HG03354 (cell line): ENCODE measurements around the gene TRIM68.
A peak's percentile ranks its signal among the peaks of the same experiment; 100 is the strongest.

Experiments used
- ATAC-seq: cut with Tn5 transposase; IDR thresholded peaks from one replicate; pipeline ENCODE4 v1.9.1; 2021; ENCODE audit warnings: mild to moderate bottlenecking; ENCODE audit not compliant: unreplicated experiment, poor library complexity, severe bottlenecking

The TRIM68 gene, protein sequence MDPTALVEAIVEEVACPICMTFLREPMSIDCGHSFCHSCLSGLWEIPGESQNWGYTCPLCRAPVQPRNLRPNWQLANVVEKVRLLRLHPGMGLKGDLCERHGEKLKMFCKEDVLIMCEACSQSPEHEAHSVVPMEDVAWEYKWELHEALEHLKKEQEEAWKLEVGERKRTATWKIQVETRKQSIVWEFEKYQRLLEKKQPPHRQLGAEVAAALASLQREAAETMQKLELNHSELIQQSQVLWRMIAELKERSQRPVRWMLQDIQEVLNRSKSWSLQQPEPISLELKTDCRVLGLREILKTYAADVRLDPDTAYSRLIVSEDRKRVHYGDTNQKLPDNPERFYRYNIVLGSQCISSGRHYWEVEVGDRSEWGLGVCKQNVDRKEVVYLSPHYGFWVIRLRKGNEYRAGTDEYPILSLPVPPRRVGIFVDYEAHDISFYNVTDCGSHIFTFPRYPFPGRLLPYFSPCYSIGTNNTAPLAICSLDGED

DNA sequence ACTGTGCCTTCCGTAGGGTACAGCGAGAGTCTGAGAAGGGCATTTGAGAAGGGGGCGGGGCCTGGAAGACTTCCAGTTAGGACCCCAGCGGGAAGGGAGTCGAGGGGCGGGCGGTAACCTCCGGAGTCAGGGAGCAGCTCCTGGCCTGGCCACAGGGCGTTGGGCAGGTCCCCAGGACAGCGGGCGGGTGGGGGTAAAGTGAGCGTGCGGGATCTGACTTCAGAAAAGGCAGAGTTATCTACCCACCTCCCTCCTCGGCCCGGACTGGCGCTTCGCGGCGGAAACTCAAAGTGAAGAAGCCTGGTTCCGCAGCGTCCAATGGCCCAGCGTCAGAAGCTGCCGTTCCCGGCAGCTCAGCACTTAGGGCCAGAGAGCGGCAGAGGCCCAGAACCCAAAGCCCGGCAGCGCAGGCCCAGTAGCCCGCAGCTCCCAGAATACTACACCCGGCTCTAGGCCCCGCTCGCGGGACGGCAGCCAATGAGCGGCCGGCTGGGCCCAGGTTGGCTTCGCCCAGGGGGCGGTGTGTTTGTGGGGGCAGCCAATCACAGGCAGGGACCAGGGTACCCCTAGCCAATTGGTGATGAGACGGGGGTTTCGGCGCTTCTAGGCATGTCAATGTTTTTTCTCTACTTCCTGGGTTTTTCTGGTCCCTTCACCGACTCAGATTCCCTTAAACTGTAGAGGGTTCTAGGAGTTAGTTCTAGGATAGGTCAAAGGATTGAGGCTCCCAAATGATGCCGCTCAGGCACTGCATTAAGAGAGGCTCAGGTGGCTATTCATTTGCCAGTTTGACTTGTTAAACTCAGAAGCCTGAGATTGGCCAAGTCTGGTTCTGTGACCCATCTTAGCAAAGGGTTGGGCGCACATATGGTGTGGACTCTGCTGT, at the start of gene TRIM68:
Gene TRIM68, minus strand, starts transcription at position 451 of the 886 bp plus-strand sequence. CDS start 2,727 bp downstream, outside the sequence.
- peak; percentile 100 for ATAC-seq

DNA sequence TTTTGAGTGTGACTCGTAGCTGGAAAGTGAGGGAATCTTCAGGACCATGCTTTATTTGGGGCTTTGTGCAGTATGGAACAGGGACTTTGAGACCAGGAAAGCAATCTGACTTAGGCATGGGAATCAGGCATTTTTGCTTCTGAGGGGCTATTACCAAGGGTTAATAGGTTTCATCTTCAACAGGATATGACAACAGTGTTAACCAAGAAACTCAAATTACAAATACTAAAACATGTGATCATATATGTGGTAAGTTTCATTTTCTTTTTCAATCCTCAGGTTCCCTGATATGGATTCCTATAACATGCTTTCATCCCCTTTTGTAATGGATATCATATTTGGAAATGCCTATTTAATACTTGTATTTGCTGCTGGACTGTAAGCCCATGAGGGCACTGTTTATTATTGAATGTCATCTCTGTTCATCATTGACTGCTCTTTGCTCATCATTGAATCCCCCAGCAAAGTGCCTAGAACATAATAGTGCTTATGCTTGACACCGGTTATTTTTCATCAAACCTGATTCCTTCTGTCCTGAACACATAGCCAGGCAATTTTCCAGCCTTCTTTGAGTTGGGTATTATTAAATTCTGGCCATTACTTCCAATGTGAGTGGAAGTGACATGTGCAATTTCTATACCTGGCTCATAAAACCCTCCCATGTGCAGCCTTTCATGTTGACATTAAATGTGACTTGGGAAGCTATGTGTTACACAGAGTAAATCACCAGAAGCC, 46.8 kb upstream of the TRIM68 start:
- peak; percentile 66 for ATAC-seq

DNA sequence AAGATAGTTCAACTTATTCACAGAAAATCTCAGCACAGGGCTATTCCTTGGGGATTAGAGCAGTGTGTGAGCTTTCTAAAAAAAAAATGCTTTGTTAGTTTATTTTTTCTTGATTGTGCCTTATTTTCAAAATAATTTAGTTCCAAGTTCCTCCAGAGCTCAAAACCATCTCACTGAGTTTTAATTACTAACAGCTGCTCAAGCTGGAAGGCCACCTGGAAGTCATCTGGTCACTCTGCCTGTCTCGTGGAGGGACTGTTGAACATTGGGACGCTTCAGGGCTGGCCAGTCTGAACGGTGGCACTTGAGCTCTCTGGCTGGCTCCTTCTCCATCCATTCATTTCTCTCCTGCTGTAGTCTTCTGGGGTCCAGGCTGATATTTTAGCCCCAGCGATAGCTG, 39.7 kb upstream of the TRIM68 start:
- no peak for ATAC-seq

DNA sequence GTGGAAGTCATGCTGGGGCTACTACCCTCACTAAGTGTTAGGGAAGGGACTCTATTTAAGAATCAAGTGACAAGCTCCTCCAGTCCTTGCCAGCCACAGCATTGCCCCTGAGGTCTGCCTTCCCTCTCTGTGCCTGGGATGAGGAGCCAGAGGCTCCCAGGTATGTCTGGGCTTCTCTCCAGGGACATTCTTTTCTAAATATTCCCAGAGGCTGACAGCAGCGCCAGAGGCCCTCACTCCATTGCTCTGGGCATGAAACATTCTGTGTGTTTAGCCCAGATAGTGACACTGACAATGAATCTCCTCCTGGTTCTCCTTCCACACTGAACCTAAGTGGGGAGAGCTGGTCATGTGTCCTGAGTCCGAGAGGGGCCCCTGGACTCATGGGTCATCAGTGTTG, 37.9 kb upstream of the TRIM68 start:
- no peak for ATAC-seq

DNA sequence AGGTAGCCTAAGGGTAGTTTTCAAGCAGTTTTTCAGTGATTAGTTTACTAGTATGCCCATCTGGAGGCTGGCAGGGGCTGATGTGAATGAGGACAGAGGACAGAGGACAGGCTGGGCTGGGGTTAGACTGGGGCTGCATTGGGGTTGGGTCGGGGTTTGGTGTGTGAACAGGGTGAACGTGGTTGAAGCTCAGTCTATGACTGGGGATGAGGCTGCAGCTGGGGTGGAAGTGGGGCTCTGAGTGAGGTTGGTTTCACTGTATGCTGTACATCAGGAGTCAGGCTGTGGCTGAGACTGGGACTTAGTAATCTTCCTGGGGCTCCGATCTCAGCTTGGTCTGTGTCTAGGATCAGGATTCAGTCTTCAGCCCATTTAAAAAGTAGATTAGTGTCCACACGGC, 36.2 kb upstream of the TRIM68 start:
- ATAC-seq: no peak

DNA sequence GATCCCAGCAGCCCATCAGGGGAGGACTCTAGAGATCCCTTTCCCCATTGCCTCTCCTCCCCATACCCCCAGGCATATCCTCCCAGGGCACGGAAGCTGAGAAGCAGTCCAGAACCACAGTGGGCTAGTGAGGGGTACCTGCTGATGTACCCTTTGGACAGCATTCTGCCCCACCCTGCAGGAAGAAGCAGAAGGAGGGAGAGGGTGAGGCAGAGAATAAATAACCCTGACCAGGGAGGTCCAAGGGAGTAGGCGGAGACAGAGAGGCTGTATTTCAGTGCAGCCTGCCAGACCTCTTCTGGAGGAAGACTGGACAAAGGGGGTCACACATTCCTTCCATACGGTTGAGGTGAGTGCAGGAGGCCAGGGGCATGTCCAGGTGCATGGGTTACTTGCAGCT, 35.7 kb upstream of the TRIM68 start, which contains the start of gene OR51E1:
Gene OR51E1, plus strand, starts transcription at position 301 of the 400 bp plus-strand sequence. CDS start 8,545 bp downstream, outside the sequence.
- no peak for ATAC-seq

DNA sequence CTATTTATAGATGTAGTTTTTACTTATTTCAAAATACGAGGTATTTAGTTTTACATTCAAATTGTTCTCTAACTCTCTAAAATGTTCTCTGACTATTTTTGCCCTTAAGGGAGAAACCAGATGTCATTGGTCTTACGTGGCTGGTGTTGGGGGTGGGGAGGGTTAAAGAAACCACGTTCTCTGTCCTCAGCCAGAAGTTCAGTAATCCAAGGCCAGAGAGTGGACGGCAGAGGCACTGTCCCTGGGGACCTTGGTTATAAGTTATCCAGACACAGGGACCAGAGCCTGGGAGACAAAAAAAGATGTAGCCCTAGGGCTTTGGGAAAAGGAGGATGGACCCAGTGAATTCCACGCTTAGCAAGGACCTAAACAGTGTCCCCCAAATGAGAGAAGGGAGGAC, 35.0 kb upstream of the TRIM68 start:
- no peak for ATAC-seq

DNA sequence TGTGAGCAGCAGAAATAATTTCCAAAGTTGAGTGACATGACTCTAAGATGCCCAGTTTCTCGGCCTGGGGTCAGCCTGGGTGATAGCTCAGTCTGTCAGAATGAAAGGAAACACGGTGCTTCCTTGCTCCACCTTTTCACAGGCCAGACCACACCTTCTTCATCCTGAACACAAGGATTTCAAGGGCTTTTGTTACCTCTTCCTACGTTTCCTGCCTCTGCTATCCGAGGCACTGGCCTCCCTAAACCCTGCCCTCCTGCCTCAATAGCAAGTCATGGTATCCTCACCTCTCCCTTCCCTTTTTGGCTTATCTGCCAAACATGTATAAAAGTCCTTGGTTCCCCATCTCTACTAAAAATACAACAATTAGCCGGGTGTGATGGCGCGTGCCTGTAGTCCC, 34.0 kb upstream of the TRIM68 start:
- ATAC-seq: no peak

DNA sequence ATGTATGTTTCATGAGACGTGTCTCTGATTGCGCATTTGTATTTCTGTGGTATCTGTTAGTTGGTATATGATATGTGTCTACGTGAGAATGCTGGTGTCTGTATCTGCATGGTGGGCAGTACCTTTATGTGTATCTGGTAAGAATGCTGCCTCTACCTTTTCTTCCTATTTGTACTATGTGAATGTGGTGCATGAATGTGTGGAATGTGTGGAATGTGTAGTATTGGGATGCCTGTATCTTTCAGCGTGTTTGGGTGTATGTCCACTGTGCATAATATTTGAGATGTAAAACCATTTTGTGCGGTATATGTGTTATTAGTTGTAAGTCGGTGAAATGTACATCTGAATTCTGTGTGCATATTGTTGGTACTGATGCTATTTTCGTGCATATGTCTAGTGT, 33.5 kb upstream of the TRIM68 start:
- ATAC-seq: no peak

DNA sequence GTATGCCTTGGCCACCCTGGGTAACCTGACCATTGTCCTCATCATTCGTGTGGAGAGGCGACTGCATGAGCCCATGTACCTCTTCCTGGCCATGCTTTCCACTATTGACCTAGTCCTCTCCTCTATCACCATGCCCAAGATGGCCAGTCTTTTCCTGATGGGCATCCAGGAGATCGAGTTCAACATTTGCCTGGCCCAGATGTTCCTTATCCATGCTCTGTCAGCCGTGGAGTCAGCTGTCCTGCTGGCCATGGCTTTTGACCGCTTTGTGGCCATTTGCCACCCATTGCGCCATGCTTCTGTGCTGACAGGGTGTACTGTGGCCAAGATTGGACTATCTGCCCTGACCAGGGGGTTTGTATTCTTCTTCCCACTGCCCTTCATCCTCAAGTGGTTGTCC, 31.9 kb upstream of the TRIM68 start:
- no peak for ATAC-seq

DNA sequence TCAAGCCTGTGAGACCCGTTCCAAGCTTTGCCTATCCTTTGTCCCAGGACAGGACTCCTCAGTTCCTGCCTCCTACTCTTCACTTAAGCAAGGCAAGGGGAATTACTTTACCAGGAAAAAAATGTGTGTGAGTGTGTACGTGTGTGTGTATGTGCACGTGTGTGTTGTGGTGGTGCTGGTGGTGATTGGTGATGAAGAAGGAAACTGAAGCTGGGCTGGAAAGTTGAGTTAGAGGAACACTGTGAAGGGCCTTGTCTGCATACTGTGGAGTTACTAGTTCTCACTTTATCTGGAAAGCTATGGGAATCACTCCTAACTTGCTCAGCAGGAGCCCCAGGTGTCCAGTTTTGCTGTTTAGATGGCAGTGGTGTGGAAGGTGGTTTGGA, 29.6 kb upstream of the TRIM68 start:
- ATAC-seq: no peak

DNA sequence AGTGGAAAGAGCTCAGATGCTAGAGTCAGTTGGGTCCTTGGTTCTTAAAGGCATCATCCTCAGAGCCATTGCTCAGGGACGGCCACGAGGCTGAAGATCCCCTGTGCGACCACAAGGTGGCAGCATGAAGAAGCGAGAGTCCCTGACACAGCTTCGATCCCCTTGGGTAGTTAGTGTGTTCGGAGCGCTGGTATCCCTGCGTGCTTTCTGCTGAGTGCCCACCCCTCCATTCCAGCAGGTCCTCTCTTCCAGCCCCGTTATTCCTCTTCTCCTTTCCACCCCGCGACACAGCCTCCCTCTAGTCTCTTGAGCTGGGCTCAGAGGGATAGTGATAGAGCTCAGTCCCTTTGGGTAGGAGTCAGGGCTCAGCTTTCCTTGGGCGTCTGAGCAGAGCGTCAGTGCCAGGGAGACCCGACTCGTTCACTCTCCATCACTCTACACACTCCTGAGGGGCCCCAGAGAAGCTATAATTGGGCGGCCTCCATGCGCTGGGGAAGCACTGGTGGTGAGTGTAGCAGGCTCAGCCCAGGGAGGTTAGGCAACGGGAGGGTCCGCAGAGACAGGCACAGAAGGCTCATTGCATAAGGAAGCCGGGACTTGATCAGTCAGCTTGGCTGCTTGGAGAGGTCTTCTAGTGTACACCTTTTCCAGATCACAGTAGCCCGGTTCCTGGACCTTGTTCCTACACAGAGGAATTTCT, 29.1 kb upstream of the TRIM68 start, which contains the start of gene OR51D1:
Gene OR51D1, plus strand, starts transcription at position 516 of the 700 bp plus-strand sequence. CDS start 2,314 bp downstream, outside the sequence.
- ATAC-seq: peak; percentile 98

DNA sequence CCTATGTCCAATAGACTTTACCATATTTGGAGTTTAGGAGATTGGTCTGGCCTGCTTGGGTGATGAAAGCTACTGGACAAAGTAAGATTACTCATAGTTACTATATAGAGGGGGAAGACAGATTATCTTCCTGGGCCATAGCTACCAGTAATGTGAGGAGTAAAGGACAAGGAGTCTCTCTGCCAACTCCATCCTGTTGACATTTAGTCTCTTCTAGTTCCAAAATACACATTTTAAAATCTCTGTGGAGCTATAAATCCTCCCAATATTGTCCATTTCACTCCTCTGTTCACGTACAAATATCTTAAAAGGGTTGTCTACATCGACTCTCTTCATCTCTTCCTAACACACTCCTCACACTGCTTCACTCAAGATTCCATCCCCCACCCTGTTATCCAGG, 28.1 kb upstream of the TRIM68 start:
- no peak for ATAC-seq

DNA sequence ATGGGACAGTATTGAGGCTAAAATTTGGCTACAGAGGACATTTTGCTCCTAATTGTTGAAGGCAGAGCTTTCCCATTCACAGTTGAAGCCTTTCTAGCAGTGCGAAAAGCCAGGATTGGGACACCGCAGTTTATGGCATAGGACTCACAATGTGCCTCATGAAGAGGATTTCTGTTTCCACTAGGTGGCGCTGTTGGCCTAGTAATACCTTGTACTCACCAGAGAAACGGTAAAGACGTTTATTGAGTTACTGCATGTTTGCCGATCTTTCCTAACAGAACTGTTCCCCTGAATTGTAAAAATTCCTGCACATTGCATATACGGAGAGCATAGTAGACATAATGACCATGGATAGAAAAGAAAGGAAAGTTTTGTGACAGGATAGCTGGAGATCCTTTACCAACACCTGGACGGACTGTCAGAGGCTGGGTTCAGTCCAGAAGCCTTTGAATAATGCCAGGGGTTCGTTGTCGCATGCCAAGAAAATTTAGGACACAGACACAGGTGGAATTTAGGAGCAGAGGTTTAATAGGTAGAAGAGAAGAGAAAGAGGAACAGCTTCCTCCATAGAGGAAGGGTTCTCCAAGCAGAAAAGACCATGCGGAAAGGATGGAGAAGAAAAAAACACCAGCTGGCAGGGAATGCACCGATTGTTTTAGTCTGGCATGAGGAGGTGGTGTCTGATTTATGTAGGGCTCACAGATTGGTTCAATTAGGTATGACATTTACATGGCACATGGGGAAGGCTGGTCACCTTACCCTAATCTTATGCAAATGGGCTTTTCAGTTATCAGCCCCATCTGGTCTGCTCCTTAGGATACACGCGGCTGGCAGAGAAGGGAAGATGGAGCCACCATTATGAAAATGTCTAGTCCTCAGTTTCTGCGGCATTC, 18.4 kb upstream of the TRIM68 start:
- peak; percentile 78 for ATAC-seq

DNA sequence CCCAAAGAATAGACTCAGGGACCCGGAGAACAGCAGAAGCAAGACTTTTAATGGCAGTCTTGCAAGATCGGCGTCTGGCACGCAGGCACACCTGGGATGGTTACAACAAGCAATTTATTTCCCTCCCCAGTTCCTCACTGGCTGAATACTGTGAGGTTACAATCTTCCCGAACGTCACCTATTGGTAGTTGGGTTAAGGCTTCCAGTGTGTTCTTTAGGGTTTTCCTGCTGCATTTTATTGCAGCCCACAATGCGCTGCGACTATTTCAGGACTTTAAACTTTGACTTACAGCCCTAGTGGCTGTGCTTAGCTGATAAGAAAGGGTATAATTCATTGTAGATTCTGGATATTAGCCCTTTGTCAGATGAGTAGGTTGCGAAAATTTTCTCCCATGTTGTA, 11.5 kb upstream of the TRIM68 start:
- no peak for ATAC-seq

DNA sequence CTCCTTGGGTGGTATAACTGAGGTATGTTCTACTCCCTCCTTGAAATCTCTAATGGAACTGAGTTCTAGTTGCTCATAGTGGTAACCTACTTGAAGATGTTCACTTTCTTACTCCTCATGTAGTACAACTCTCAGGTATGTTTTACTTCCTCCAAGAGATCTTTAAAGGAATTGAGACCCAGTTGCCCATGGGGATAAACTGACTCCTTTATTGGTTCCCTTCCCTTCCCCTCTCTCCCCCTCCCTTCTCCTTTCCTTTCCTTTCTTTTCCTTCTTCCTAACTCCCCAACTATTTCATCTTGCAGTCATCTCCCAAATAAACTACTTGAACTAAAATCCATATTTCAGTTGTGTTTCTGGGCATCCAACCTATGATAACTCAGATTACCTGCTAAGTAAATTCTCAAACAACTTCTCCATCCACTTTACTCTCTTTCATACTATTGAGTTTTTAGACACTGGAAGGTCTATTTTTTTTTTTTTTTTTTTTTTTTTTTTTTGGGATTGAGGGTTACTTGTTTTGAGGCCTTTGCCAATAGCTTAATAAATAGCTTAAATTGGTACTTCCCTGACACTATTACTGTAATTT, 7.9 kb upstream of the TRIM68 start:
- ATAC-seq: no peak

DNA sequence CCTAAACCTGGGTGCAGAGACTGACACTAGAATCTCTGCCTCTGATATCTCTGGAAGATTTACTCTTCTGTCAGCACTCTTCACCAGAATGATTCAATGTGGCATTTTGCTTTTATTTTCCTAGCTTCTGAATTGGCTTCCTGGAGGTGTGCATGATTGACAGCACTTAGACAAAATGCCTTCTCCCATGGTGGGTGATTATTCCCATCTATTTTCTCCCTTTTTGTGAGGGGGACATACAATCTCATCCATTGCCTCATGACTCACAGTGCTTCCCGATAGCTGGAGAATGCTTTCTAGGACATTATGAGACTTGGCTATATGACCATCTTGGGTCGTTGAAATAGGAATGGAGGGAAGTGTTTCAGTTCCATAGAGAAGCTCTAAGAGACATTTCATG, 4.0 kb upstream of the TRIM68 start:
- ATAC-seq: no peak
